Measurements from ENCODE around the gene AP5S1. TPM values are rescaled to one million over a fixed set of nuclear protein-coding genes. Genes with fewer than 3 reads are reported as not detected.
A peak's percentile ranks its signal among the peaks of the same experiment; 100 is the strongest.

The AP5S1 gene
- total and polyA plus RNA-seq, 2 of the 13 experiments (the other 11 are each of a cell fraction or from before 2014, with no cell fraction given), result 7.9 to 23.2 TPM

GRCh38 chr20:3777716-3778629, 42.4 kb upstream of the AP5S1 start (continued):
- TF ChIP-seq CBFB (CRISPR knock-in tag; IDR thresholded peaks at IDR 0.05), result no peak
- peak; percentile 73; the same call in 1 of the 2 replicates for TF ChIP-seq ZFP91 (CRISPR knock-in tag; IDR thresholded peaks at IDR 0.05; ENCODE audit: borderline replicate concordance)
- peak; percentile 84; the same call in 1 of the 2 replicates for TF ChIP-seq BCL3 (CRISPR knock-in tag; IDR thresholded peaks at IDR 0.05)
- TF ChIP-seq ZBTB33 (CRISPR knock-in tag; IDR thresholded peaks at IDR 0.05), result no peak; the same call in 1 of the 2 replicates
- no peak for TF ChIP-seq DNMT3B (CRISPR knock-in tag; conservative IDR thresholded peaks at IDR 0.05)
- no peak for TF ChIP-seq DMTF1 (CRISPR knock-in tag; IDR thresholded peaks at IDR 0.05)
- no peak for TF ChIP-seq MIXL1 (CRISPR knock-in tag; IDR thresholded peaks at IDR 0.05)
- no peak for TF ChIP-seq ZNF580 (CRISPR knock-in tag; IDR thresholded peaks at IDR 0.05; ENCODE audit: borderline replicate concordance, low read depth)
- TF ChIP-seq CSRNP1 (CRISPR knock-in tag; IDR thresholded peaks at IDR 0.05), result no peak
- 0 out of 2 replicates have a peak, but pooled peaks have one; percentile 47 for TF ChIP-seq ZNF10 (CRISPR knock-in tag; IDR thresholded peaks at IDR 0.05; ENCODE audit: borderline replicate concordance, low read depth)
- no peak for TF ChIP-seq MAFK (conservative IDR thresholded peaks at IDR 0.05 in 1 of 2, IDR thresholded peaks at IDR 0.05 in 1 of 2; ENCODE audit: low read length in 2 of 2)
- no peak for TF ChIP-seq ZNF12 (CRISPR knock-in tag; IDR thresholded peaks at IDR 0.05)
- TF ChIP-seq DR1 (CRISPR knock-in tag; IDR thresholded peaks at IDR 0.05), result no peak
- TF ChIP-seq ARID3A (IDR thresholded peaks at IDR 0.05; ENCODE audit: low read depth, low read length), result no peak
- no peak for TF ChIP-seq ZEB1 (IDR thresholded peaks at IDR 0.05; ENCODE audit: insufficient replicate concordance, low read depth)
- no peak for TF ChIP-seq HDAC2 (CRISPR knock-in tag; IDR thresholded peaks at IDR 0.05)

Measured in HepG2 (cell line).